ENCODE results near the gene TRPC4AP.
"Not testable (repeated sequence)": the region's sequence is repeated elsewhere in the genome, so short reads cannot be mapped to it uniquely, and the experiment has no call there.

TRPC4AP gene, protein sequence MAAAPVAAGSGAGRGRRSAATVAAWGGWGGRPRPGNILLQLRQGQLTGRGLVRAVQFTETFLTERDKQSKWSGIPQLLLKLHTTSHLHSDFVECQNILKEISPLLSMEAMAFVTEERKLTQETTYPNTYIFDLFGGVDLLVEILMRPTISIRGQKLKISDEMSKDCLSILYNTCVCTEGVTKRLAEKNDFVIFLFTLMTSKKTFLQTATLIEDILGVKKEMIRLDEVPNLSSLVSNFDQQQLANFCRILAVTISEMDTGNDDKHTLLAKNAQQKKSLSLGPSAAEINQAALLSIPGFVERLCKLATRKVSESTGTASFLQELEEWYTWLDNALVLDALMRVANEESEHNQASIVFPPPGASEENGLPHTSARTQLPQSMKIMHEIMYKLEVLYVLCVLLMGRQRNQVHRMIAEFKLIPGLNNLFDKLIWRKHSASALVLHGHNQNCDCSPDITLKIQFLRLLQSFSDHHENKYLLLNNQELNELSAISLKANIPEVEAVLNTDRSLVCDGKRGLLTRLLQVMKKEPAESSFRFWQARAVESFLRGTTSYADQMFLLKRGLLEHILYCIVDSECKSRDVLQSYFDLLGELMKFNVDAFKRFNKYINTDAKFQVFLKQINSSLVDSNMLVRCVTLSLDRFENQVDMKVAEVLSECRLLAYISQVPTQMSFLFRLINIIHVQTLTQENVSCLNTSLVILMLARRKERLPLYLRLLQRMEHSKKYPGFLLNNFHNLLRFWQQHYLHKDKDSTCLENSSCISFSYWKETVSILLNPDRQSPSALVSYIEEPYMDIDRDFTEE

DNA sequence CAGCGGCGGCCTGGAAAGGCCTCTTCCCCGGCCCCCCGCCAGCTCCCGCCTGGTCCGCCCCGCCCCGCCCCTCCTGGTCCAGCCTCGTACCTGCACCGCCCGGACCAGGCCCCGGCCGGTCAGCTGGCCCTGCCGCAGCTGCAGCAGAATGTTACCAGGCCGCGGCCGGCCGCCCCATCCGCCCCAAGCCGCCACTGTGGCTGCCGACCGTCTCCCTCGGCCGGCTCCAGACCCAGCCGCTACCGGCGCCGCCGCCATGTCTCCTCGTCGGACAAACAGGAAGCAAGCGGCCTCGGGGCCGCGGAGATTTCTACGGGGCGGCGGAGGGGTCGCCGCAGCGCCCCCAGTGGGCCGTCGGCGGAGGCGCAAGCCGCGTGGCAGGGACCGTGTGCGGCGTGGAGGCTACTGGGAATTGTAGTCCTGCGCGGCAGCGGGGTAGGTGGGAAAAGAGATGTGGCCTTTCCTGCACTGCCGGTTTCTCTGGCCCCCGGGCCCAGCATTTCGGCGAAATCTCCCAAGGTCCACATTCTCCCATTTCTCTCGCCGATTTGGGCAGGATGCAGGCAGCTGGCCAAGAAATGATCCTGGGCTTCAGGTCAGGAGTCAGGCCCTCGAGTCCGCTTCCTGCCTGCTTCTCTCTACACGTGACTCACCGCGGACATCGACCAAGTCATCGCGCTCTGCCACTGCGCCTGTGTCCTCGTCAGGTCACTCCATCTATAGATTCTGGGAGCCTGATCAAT, at the start of gene TRPC4AP:
TRPC4AP (minus strand) TSS at position 284 of the 743 bp plus-strand sequence; CDS start at position 258, 26 bp downstream.
- FAIRE-seq, result peak; percentile 17

DNA sequence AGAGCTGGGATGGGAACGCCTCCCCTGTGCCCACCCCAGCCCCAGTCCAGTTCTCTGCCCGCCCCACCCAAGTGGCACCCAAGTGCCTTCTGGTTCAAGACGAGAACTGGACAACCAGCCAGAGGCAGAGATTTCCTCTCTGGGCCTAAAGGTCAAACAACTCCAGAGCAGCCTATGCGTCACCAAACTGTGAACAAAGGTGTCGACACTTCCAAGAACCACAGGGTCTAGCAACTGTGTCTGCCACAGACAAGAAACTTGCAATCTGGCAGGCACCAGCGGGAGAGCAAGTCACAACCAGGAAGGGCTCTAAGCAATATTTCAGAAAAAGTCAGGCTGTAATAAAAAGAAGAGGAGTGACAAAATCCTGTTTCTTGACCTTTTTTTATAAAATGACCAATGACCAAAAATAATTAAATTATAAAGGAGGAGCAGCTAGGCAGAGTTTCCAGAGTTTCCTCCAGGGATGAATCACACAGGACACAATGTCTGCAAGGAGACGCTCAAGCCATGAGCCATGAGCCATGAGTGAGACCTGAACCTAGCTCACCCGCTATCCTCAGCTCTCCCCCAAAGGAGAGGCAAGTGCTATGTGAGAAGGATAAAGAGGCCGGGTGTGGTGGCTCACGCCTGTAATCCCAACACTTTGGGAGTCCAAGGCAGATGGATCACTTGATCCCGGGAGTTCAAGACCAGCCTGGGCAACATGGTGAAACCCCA, 43.4 kb upstream of the TRPC4AP start:
- FAIRE-seq, result no peak

DNA sequence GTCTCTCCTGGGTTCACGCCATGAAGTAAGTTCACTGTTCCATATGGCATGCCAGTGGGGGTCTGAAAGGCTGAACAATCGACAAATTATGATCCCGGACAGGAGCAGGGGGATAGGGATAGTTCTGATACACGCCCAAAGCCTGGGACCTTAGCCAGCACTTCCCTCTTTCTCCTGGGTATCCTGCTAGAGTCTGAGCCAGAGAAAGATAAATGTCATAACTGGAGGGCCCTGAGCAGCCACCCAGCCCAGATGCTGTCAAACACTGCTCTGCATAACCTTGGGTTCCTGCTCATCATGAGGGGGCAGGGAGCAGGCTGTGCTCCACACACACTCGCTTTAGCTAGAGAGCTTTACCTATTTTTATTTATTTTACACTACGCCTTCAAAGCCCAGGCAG, 42.3 kb upstream of the TRPC4AP start:
- no peak for FAIRE-seq

DNA sequence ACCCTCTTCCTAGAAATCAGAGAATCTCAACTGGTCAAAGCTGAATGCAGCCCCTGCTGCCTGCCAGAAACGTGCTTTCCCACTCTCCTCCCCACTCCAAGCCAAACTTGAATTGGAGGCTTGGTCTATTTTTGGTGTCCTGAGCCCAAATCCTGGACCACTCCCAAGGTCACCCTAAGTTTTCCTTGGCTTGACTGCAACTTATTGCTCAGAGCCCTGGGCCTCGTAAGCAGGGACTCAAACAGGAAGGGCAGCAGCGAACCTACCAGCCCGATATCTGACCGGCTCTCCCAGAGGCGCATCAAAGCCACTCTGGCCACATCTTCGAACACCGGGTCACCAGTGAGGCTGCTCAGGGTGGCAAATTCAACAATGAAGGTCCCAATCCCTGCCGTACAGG, 41.9 kb upstream of the TRPC4AP start:
- FAIRE-seq, result no peak

DNA sequence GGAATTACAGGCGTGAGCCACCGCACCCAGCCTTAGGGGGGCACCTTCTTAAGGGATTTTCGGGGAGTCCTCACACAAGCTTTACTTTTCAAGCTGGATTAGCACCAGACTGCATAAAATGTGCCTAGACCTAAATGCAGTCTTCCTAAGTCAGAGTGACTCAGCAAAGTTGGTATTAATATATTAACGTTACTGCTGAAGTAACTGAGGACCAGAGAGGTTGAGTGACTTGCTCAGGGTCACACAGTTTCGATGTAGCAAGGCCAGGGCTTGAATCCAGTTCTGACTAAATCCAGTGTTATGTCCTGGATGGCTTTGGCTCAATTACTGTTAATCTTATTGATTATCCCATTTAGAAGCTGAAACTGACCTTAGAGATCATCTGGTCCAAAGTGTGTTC, 41.1 kb upstream of the TRPC4AP start:
- FAIRE-seq, result no peak

DNA sequence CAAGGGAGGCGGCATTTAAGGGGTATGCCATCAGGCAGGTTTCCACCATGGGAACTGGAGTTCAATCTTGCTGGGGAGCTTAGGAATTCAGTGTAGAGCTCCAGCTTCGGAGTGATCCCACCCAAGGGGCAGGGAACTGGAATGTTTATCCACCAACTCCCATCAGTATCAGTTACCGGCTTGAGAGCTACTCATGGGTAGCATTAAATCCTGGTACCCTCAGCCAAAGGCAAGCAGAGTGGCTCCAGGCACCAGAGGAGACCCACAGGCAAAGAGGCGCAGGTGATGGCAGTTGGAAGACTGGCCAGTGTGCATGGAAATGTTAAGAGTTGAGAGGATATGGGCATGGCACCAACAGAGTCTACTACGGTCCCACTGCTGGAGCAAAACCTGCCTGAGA, 40.4 kb upstream of the TRPC4AP start:
- FAIRE-seq, result no peak

DNA sequence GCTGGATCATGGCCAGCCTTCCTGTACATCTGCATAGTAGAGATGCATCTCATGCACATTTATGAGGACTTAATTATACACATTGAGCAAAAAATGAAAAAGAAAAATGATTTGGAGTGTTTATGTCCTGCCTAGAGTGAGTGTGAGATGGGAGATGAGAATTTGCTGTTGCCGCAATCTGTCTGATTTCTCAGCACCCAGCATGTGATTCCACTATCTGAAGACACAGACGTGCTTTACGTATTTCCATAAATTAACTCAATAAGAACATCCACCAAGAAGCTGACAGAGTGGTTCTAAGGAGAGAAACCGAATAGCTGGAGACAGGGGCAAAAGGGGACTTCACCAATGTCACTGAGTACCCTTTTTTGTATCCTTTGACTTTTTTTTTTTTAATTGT, 39.3 kb upstream of the TRPC4AP start:
- no peak for FAIRE-seq

DNA sequence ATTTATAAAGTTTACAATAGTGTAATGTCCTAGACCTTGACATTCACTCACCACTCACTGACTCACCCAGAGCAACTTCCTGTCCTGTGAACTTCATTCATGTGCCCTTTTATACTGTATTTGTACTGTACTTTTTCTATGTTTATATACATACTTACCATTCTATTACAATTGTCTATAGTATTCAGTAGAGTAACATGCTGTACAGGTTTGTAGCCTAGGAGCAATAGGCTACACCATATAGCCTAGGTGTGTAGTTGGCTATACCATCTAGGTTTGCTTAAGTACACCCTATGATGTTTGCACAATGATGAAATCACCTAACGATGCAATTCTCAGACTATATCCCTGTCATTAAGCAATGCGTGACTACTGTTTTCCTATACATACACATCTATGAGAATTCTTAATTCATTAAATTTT, 37.1 kb upstream of the TRPC4AP start:
- no peak for FAIRE-seq

DNA sequence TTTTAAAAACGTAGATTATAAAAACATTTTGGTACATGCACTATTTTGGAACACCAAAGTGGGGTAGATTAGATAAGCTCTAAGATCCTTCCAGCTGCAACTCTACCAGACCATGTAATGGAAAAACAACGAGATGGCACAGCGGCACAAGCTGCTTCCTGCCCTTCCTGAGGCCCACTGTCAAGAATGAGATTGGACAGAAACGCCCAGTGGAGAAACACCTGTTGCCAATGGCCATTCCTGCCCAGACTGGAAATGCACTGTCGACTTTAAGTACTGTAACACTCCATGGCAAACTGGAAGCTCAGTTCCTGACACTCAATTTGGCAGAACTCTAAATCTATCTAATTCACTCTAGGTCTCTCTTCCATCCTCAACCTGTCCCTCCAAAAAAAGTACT, 33.1 kb upstream of the TRPC4AP start:
- FAIRE-seq, result no peak

DNA sequence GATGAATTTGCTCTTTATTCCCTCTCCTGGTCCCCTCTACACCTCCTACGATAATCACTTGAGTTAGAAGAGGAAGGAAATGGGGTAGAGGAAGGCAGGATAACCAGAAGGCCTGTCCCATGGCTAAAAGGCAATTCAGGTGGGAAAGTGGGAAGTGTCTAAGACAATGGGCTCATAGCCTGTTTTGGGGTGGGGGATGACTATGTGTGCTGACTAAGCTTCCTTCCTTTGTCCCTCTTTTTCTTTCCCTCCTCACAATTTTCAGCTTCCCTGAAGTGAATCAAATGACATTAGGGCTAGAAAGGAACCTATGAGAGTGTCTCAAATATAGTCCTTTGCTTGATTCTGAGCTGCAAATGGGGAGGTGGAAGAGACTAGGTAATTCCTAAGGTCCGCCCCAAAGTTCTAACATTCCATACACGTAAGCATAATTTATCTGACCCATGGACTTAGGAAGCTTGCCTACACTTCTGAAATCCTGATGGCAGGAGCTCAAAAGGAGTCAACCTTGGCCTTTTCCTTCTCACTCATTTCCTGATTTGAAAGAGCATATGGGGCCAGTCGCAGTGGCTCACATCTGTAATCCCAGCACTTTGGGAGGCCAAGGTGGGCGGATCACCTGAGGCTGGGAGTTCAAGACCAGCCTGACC, 30.3 kb upstream of the TRPC4AP start:
- no peak for FAIRE-seq

DNA sequence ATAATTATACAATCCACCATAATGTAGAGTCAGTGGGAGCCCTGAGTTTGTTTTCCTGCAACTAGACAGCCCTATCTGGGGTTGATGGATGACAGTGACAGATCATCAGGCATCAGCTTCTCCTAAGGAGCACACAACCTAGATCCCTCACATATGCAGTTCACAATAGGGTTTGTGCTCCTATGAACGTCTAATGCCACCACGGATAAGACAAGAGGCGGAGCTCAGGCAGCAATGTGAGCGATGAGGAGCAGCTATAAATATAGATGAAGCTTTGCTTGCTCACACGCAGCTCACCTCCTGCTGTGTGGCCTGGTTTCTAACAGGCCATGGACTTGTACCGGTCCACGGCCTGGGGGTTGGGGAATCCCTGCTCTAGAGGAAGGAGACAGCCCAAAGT, 28.6 kb upstream of the TRPC4AP start:
- no peak for FAIRE-seq

DNA sequence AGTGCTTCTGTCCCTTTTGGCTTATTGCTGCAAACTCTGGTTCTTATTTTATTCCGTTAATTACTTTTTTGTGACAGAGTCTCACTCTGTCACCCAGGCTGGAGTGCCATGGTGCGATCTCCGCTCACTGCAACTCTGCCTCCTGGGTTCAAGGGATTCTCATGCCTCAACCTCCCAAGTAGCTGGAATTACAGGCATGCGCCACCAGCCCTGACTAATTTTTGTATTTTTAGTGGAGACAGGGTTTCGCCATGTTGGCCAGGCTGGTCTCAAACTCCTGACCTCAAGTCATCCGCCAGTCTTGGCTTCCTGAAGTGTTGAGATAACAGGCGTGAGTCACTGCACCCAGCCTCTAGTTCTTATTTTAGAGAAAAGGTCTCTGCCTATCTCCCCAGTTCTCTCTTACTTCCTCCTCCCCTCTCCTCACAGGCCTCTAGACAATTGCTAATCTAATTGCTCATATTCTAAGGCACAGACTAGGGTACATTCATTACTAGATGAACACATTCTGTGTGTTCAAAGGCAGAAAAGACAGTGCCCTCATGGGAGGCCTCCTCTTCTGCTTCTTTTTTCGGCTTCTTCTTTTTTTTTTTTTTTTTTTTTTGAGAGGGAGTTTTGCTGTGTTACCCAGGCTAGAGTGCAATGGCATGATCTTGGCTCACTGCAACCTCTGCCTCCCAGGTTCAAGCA, 27.6 kb upstream of the TRPC4AP start:
- FAIRE-seq, result no peak

DNA sequence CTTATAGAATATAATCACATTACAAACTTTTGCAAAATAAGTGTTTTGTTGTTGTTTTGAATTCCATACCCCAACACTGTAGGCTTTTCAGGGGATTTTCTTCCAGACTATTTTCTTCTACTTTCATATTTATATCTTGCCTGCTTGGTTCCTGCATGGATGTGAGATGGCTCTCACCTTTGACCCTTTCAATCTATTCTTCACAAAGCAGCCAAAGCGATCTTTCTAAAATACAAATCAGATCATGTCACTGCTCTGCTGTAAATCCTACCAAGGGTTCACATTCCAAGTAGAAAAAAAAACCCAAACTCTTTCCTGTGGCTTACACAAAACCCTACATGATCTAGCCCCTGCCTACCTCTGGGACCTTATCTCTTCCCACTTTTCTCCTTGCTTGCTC, 25.0 kb upstream of the TRPC4AP start:
- FAIRE-seq, result no peak

DNA sequence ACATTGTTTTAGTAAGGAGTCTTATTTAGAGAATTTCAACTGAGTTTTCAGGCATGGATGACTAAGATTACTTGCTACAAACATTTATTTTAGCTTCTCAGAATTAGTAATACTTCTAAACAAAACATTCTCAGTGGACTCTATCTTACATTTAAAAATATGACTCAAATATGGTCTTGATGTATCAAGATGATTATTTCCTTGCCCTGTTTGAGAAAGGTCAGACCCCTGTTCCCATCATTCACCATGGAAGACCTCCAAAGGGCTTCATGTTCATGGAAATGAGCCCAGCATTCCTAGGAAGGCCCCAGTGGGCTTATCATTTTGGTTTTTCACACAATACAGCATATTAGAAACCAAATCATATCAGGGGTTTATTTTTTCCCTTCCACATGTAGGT, 24.6 kb upstream of the TRPC4AP start:
- FAIRE-seq, result no peak

DNA sequence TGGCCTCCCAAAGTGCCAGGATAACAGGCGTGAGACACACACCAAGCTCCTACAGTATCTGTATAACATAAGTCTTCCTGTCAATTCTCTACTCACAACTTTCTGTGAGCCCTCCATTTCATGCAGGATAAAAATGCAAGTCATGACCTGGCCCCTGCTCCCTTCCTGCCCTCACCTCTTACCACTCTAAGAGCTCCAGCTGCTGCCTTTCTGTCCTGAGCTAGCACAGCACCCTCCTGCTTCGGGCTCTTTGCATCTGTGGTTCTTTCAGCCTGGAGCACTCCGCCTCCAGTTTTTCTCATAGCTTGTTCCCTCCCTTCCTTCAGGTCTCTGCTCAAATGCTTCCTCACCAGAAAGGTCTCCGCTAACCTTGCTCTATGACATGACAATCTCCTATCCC, 23.7 kb upstream of the TRPC4AP start:
- FAIRE-seq, result no peak

DNA sequence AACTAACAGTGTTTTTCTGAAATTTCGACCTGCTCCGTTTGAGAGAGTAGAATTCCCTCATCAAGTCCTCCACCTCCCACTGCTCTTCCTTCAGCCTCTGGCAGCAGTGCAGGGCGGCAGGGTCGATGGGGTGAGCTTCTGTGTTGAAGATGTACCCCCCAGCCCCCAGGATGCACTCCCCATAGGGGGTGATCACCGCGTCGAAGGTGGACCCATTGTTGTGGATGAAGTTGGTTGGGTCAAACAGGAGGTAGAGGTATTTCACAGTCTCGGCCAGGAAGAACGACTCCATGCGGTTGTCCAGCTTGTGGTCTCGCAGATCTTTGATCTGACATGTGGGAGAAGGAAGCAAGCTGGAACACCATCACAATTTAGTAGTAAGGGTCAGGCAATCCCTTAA, 23.0 kb upstream of the TRPC4AP start:
- no peak for FAIRE-seq

DNA sequence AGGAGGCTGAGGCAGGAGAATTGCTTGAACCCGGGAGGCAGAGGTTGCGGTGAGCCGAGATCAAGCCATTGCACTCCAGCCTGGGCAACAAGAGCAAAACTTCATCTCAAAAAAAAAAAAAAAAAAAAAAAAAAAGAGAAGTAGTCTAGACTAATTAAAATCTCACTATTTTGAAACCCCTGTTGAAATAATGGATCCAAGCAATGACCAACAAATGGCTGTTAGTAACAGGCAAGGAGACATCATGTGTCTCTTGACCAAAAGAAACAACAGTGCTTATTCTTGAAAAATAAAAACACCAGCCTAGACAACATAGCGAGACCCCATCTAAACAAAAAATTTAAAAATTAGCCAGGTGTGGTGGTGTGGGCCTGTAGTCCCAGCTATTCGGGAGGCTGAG, 19.7 kb upstream of the TRPC4AP start:
- not testable (repeated sequence) for FAIRE-seq

DNA sequence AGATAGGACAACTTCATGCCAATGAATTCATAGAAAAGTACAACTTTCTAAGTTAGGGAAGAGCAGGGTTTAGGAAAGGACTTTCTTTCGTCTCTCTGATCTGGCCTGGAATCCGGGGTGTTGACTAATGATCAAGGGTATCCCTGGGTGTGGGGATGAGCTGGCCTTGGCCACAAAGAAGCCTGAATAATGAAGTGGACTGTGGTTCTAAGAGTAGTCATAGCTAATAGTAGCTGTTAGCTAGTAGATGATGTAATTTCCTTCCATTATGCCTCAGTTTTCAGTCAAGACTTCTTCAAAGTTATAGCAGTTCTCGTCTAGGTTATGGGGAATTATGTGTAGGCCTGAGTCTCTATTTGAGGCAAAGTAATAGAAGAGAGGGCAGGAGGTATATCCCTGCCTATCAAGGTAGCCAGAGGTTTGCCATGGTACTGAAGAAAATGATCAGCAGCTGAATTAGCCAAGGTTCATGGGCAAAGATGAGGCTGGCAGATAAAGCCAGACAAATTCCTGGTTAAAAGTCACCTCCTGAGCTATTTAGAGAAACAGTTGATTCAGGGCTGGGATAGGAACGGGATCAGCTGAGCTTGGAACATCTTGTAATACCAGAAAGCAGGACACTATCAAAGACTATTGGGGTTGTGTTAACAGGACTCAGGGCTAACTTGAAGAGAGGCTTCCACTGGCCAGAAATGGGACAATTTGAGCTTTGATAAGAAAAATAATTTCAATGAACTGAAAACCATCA, 18.7 kb upstream of the TRPC4AP start:
- no peak for FAIRE-seq

DNA sequence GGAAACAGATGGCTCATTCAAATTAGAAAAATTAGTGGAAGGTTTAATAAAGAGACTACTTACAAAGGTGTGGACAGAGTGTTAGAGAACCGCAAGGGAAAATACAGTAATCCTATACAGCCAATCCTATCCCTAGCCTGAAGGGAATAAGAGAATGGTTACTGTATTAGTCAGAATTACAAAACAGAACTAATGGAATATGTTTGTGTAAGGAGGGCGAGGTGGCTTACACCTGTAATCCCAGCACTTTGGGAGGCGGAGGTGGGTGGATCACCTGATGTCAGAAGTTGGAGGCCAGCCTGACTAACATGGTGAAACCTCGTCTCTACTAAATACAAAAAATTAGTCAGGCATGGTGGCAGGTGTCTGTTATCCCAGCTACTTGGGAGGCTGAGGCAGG, 16.3 kb upstream of the TRPC4AP start:
- no peak for FAIRE-seq

DNA sequence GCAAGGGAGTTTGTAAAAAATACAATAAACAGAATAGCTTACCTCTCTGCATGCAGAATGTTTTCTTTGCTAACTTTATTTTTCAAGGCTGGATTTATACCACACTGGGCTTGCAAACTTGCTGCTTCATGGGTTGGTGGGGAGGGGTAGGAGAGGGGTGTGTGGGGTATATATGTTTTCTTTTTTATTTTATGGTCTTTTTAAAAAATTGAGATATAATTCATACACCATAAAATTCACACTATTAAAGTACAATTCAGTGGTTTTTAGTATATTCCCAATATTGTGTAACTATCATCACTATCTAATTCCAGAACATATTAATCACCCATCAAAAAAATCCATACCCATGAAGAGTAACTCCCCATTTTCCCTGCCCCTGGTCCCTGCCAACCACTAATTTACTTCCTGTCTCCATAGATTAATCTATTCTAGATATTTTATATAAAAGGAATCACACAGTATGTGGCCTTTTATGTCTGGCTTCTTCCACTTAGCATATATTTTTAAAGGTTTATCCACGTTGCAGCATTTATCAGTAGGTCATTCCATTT, 14.3 kb upstream of the TRPC4AP start:
- FAIRE-seq, result no peak
